Measurements from ENCODE around the gene EMP2. TPM values are rescaled to one million over a fixed set of nuclear protein-coding genes. Genes with fewer than 3 reads are reported as not detected.

The EMP2 gene
- total RNA-seq, 1 donor from 2014 or later, result 14.6 TPM

- DNase-seq (ENCODE audit: low spot score), result no peak
- H3K27me3 Mint-ChIP-seq (ENCODE audit: low read depth), result peaks cover 2% of the 10 kb centered on the region
- no peaks in the 10 kb centered on the region for H3K9me3 Mint-ChIP-seq (ENCODE audit: low read depth)
- H3K27ac Mint-ChIP-seq (ENCODE audit: unreplicated experiment), result no peak overlapping the region
- no peaks in the 10 kb centered on the region for H3K36me3 Mint-ChIP-seq (ENCODE audit: low read depth)
- no peak overlapping the region for H3K4me3 Mint-ChIP-seq (ENCODE audit: unreplicated experiment)
- no peak for TF ChIP-seq CTCF (IDR thresholded peaks at IDR 0.05)
- H3K4me1 Mint-ChIP-seq (ENCODE audit: low read depth), result peaks cover 33% of the 10 kb centered on the region
Observed at GRCh38 chr16:10576390-10577304, 3.8 kb downstream of the EMP2 start.

- H3K9me3 Mint-ChIP-seq (ENCODE audit: low read depth), result no peaks in the 10 kb centered on the region
- no peak overlapping the region for H3K4me3 Mint-ChIP-seq (ENCODE audit: unreplicated experiment)
- H3K4me1 Mint-ChIP-seq (ENCODE audit: low read depth), result peaks cover 33% of the 10 kb centered on the region
- no peaks in the 10 kb centered on the region for H3K36me3 Mint-ChIP-seq (ENCODE audit: low read depth)
- H3K27ac Mint-ChIP-seq (ENCODE audit: unreplicated experiment), result no peak overlapping the region
- DNase-seq (ENCODE audit: low spot score), result no peak
- no peaks in the 10 kb centered on the region for H3K27me3 Mint-ChIP-seq (ENCODE audit: low read depth)
- no peak for TF ChIP-seq CTCF (IDR thresholded peaks at IDR 0.05)
Observed at GRCh38 chr16:10575506-10576130, 4.8 kb downstream of the EMP2 start.

GRCh38 chr16:10572611-10573010 is 7.8 kb downstream of the EMP2 start:
- Mint-ChIP-seq H3K9me3 (ENCODE audit: low read depth) (no peaks in the 10 kb centered on the region), H3K27ac (ENCODE audit: unreplicated experiment) (no peak overlapping the region), H3K4me3 (ENCODE audit: unreplicated experiment) (no peak overlapping the region), H3K4me1 (ENCODE audit: low read depth) (peaks cover 20% of the 10 kb centered on the region), H3K27me3 (ENCODE audit: low read depth) (no peaks in the 10 kb centered on the region), H3K36me3 (ENCODE audit: low read depth) (no peaks in the 10 kb centered on the region)
- no peak for DNase-seq (ENCODE audit: low spot score)
- no peak for TF ChIP-seq CTCF (IDR thresholded peaks at IDR 0.05)

- DNase-seq (ENCODE audit: low spot score), result no peak
- Mint-ChIP-seq H3K27ac (ENCODE audit: unreplicated experiment) (no peak overlapping the region), H3K9me3 (ENCODE audit: low read depth) (no peaks in the 10 kb centered on the region), H3K4me1 (ENCODE audit: low read depth) (peaks cover 11% of the 10 kb centered on the region), H3K36me3 (ENCODE audit: low read depth) (peaks cover 2% of the 10 kb centered on the region), H3K27me3 (ENCODE audit: low read depth) (no peaks in the 10 kb centered on the region), H3K4me3 (ENCODE audit: unreplicated experiment) (no peak overlapping the region)
- TF ChIP-seq CTCF (IDR thresholded peaks at IDR 0.05), result no peak
Observed at GRCh38 chr16:10571354-10571753, 9.0 kb downstream of the EMP2 start.

- peak overlapping the region; percentile 84 for H3K27ac Mint-ChIP-seq (ENCODE audit: unreplicated experiment)
- no peaks in the 10 kb centered on the region for H3K9me3 Mint-ChIP-seq (ENCODE audit: low read depth)
- DNase-seq (ENCODE audit: low spot score), result no peak
- peaks cover 4% of the 10 kb centered on the region for H3K36me3 Mint-ChIP-seq (ENCODE audit: low read depth)
- H3K4me1 Mint-ChIP-seq (ENCODE audit: low read depth), result peaks cover 28% of the 10 kb centered on the region
- no peaks in the 10 kb centered on the region for H3K27me3 Mint-ChIP-seq (ENCODE audit: low read depth)
- no peak for TF ChIP-seq CTCF (IDR thresholded peaks at IDR 0.05)
- no peak overlapping the region for H3K4me3 Mint-ChIP-seq (ENCODE audit: unreplicated experiment)
Observed at GRCh38 chr16:10569621-10570020, 10.8 kb downstream of the EMP2 start.
